Prostate gland (tissue), 1 donor: Measurements from ENCODE around the gene SSB.

Experiments
- POLR2A ChIP-seq: fragments of 450-650 bp; IDR thresholded peaks from one replicate; pipeline ENCODE4 v1.6.1; 2016; ENCODE audit warnings: antibody characterized with exemption, mild to moderate bottlenecking
- POLR2AphosphoS5 ChIP-seq: sonication (generic); formaldehyde crosslinking; IDR thresholded peaks from one replicate; pipeline ENCODE4 v1.6.1; 2017; ENCODE audit warnings: antibody characterized with exemption

DNA sequence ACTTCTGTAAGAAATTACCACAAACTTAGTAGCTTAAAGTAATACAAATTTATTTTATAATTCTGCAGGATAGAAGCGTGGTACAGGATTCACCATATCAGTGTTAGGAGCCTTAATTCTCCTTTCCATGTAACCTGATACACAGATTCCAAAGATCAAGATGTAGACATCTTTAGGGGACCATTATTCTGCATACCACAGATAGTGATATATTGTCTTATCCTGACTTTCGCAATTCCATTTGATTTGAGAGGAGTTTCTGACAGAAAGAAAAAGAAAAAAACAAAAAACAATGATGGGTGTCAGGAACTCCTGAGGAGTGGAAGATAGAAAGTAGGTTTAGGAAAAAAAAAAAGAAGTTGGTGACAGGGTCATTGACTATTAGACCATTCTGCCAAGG is 40.9 kb upstream of the SSB start:
- TF ChIP-seq POLR2AphosphoS5 (no peak), POLR2A (no peak)
